NCI-H1417 (cell line): ENCODE measurements around the gene FBXO41.

Experiments used
- DNase-seq, 3 experiments: peaks; one replicate each; lab custom pipeline; 2025; lab: John Stamatoyannopoulos, UW

Gene FBXO41

DNA sequence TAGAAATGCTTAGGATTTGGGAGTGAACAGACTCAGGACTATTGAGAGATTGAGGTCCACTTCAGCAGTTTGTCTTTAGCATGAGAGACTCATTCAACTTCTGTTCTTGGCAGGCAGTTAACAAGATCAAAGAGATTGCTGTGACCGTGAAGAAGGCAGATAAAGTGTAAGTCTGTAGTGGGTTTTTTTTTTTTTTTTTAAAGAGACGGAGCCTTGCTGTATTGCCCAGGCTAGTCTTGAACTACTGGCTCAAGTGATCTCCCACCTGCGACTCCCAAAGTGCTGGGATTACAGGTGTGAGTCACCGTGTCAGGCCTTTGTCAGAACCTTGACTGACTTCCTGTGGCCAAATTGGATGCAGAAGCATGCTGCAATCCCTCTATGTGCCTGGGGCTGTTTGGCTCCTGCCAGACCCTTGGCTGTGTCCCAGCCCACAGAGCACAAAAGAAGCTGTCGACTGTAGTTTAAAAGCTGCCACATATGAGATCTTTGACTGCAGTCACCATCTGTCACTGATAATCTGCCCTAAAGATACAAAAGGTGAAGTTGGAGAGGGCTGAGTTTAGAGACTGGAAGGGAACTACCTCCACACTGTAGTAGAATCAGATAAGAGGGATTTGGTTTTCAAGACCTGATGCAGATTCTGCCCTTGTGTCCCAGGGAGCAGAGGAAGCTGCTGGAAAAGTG, 40.3 kb downstream of the FBXO41 start:
- peak in 1 of 3 experiments; percentile 14 for DNase-seq

GRCh38 chr2:73239776-73240175, 44.5 kb downstream of the FBXO41 start:
- DNase-seq = no peak

- no peak for DNase-seq
These were observed 45.3 kb downstream of the FBXO41 start for GRCh38 chr2:73238976-73239375.

DNA sequence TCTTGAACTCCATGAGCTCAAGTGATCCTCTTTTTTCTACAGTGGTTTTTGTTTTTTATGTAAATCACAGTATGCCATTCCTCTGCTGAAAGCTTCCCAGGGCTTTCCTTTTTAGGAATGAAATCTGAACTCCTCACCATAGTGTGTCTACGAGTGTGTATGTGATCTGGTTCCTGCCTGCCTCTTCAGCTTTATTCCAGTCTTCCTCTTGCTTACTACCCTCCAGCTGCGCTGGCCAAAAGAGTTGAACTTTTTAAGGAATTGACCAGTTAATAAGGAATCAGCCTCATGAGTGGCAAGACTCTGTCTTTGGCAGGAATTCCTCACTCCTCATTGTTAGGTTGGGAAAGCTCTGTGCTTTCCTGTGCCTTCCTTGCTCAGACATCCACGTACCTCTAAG, 46.1 kb downstream of the FBXO41 start:
- no peak for DNase-seq

- DNase-seq = no peak
These were observed 47.1 kb downstream of the FBXO41 start for GRCh38 chr2:73237168-73237567.

- no peak for DNase-seq
These were observed 48.8 kb downstream of the FBXO41 start for GRCh38 chr2:73235315-73236028.

DNA sequence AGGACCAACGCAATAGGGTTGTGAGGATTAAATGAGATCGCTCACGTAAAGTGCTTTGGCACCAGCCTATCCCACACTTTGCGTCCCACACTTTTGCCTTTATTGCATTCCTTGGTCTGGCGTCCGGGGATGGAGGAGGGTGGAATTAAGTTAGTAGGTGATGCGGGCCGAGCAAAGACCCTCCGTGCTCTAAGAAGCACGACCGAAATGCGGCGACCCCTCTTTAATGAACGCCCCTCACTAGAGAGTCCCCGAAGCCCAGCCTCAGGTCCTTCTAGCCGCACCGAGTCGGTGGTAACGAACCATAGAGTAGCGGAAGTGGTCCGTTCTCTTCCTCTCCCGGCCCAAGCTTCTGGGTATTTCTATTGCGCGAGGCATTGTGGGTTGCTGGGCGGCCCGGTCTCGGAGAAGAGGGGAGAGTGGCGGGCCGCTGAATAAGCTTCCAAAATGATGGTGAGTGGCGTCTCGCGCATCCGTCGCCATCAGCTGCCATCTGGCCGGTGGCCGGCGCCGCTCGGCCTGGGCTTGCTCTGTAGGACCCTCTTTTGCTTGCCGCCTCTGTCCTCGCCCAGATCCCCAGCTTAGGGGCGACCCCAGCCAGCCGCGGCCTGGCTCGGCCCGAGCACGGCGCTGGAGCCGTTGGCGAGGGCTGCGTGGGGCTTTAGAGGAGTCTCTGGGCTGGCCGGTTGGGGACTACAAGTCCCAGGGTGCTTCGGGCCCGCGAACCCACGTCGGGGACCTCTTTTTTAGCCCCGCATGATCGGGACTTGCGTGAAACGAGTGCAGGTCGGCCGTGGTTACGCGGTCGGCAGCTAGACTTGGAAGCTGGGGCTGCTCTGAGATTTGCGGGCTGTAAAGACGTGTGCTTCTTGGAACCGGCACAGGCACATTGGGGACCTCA, 50.1 kb downstream of the FBXO41 start, which contains the start of gene CCT7:
Gene CCT7 (plus strand): TSS at position 377 of the 901 bp plus-strand sequence. CDS start 71 bp downstream, at position 448.
- peak; percentile 84 to 97 (median 94) for DNase-seq

- peak; percentile 95 to 100 (median 99) for DNase-seq
These were observed 50.9 kb downstream of the FBXO41 start, which contains the start of gene PRADC1 for GRCh38 chr2:73233154-73233931. TSS of gene PRADC1 (minus strand) at chr2:73233239. CDS start at chr2:73233160, 79 bp downstream.

- DNase-seq = peak in 1 of 3 experiments; percentile 69
These were observed 51.7 kb downstream of the FBXO41 start for GRCh38 chr2:73232403-73233153.

DNA sequence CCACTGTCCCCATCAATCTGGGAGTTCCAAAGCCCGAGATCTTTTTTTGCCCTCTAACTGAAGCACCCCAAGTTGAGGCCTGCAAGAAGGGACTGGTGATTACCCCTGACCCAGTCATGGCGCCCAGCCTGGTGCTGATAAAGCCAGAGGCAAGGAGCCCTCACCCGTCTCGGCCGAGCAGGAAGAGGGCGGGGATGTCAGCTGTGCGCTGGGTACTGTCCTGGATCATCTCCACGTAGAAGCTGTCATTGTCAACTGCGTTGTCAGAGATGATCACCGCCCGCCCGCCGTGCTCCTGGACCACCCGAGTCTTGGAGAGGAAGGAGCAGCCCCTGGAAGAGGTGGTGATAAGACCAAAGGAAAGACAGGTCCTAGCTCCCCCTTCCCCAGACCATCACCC, 55.6 kb downstream of the FBXO41 start:
- DNase-seq = no peak

GRCh38 chr2:73227086-73227485, 57.2 kb downstream of the FBXO41 start:
- no peak for DNase-seq

DNA sequence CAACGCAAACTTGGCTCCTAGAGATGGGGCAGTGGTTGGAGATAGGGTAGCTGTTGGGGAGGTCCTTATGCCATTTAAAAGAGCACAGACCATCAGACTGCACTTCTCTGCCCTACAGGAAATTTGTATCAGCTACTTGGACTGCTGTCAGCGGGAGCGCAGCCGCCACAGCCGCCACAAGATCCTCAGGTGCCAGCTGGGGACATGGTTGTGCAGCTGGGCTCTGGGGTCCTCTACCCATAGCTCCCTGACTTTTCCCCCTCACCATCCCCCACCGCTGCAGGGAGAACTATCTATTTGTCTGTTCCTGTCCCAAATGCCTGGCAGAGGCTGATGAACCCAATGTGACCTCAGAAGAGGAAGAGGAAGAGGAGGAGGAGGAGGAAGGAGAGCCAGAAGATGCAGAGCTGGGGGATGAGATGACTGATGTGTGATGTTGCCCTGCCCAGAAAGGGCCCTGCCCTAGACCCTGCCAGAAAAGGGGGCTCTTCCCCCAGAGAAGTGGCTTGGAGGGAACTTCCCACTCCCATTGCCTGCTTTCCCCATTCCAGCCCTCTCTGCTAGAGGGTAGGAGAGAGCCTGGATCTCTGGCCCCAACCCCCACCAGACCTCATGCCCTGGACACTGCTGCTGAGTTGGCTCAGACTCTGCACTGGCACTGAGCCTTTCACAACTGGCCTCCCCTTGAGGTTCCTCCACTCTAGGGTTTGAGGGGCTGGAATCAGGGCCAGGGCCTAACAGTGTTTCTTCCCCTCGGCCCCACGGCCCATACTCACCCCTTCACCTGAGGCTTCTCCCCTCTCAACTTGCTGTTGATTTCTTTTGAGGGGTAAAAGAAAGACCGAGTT, 58.5 kb downstream of the FBXO41 start:
- DNase-seq = no peak

- DNase-seq = no peak
These were observed 60.5 kb downstream of the FBXO41 start for GRCh38 chr2:73223821-73224220.

DNA sequence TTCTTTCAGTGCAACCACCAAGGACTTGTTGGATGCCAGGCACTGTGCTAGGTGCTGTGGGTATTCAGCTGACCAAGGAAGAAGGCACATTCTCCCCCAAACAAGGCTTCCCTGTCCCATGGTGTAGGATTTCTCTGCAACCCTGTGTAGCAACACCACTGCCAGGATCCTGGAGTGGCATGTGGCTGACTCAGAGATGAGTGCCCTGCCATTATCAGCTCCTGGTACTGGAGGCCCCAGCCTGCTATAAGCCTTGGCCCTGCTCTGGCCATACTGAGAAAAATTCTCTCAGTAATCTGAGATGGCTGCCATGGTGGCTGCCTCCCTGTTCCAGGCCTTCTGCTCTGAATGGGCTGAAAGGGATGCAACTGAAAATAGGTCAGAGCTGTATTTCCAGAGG, 66.0 kb downstream of the FBXO41 start:
- no peak for DNase-seq

GRCh38 chr2:73217826-73218225, 66.5 kb downstream of the FBXO41 start:
- DNase-seq = no peak

- no peak for DNase-seq
These were observed 67.1 kb downstream of the FBXO41 start for GRCh38 chr2:73217160-73217559.

GRCh38 chr2:73215254-73215653, 69.0 kb downstream of the FBXO41 start:
- peak in 1 of 3 experiments; percentile 18 for DNase-seq

- peak; percentile 72 to 95 (median 95) for DNase-seq
These were observed 69.9 kb downstream of the FBXO41 start, which contains the start of gene SMYD5 for GRCh38 chr2:73214120-73215035. TSS of gene SMYD5 (plus strand) at chr2:73214245. CDS start at chr2:73214267, 22 bp downstream.
